Endothelial cell of umbilical vein (primary cell): Measurements from ENCODE around the gene PMVK.

Experiments
- JUN ChIP-seq: IDR thresholded peaks from 2 replicates; pipeline ENCODE4 v1.6.1; 2011; ENCODE audit warnings: borderline replicate concordance, low read depth; ENCODE audit not compliant: insufficient read length, insufficient read depth
- POLR2A ChIP-seq: IDR thresholded peaks from 2 replicates; pipeline ENCODE4 v1.6.1; 2012; ENCODE audit warnings: low read depth, mild to moderate bottlenecking, control low read depth, low read length
- TF ChIP-seq, protein P1 (sequence below), 2 donors: IDR thresholded peaks; 1 replicate in 1 of 2; 2 replicates in 1 of 2; pipeline ENCODE4 v1.5.1; 2011; ENCODE audit warnings: low read length in 2 of 2, mild to moderate bottlenecking in 2 of 2, moderate library complexity in 2 of 2, control low read depth in 1 of 2, inconsistent platforms in 1 of 2, low read depth in 1 of 2; ENCODE audit not compliant: insufficient read depth in 1 of 2; ENCODE audit errors: extremely low read depth in 1 of 2
- TF ChIP-seq, protein P2 (sequence below): IDR thresholded peaks from 2 replicates; pipeline ENCODE4 v1.6.1; 2011; ENCODE audit not compliant: insufficient read depth, insufficient read length

DNA sequence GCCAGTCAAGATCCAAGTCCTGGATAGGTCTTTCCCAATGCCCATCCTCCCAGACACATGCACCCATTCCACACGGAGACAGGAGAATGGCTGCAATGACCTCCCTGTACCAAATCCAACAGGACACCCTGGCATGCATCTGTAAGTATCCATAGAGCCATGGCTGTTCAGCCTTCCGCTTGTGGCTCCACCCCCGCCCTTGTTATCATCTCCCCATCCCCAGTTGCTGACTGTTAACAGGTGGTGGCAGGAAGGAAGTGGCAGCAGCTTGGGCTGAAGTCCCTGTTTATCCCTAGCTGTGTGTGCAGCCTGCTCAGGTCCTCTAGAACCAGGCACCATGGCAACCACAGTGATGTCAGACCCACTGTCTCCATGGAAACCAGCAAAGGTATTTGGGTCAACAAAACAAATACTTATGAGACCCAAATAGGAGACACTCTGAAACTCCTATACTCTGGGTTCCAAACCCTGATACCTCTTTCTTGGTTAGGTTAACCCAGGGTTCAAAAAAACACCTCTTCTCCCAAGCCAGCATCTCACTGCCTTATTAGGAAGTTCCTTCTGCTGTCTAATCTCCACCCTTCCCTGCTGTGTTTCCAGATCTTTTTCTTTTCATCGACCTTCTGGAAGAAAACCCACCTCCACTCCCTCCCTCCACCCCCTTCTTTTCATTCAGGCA lies 18.7 kb upstream of the PMVK start:
- TF ChIP-seq, protein P1, sequence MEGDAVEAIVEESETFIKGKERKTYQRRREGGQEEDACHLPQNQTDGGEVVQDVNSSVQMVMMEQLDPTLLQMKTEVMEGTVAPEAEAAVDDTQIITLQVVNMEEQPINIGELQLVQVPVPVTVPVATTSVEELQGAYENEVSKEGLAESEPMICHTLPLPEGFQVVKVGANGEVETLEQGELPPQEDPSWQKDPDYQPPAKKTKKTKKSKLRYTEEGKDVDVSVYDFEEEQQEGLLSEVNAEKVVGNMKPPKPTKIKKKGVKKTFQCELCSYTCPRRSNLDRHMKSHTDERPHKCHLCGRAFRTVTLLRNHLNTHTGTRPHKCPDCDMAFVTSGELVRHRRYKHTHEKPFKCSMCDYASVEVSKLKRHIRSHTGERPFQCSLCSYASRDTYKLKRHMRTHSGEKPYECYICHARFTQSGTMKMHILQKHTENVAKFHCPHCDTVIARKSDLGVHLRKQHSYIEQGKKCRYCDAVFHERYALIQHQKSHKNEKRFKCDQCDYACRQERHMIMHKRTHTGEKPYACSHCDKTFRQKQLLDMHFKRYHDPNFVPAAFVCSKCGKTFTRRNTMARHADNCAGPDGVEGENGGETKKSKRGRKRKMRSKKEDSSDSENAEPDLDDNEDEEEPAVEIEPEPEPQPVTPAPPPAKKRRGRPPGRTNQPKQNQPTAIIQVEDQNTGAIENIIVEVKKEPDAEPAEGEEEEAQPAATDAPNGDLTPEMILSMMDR (IDR thresholded peaks at IDR 0.05; ENCODE audit: extremely low read depth in 1 of 2, insufficient read depth in 1 of 2, low read depth in 1 of 2, low read length in 2 of 2): no peak
- TF ChIP-seq, protein P2, sequence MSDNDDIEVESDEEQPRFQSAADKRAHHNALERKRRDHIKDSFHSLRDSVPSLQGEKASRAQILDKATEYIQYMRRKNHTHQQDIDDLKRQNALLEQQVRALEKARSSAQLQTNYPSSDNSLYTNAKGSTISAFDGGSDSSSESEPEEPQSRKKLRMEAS: no peak
- TF ChIP-seq POLR2A: no peak
- no peak for TF ChIP-seq JUN
